Vagina (tissue), 2 donors: Measurements from ENCODE around the gene NEUROD4. TPM values are rescaled to one million over a fixed set of nuclear protein-coding genes. Genes with fewer than 3 reads are reported as not detected.

Experiments used
- DNase-seq, 2 donors: peaks; one replicate each; pipeline ENCODE4 v3.0.0-alpha.2; 2017; ENCODE audit errors: extremely low spot score in 2 of 2
- H3K27ac ChIP-seq: fragments of 200-600 bp; sonication (generic); one replicate; pipeline ENCODE4 v1.5.1; 2019
- H3K27me3 ChIP-seq: fragments of 200-600 bp; sonication (generic); one replicate; pipeline ENCODE4 v1.5.1; 2019
- H3K36me3 ChIP-seq, 2 donors: fragments of 200-600 bp; sonication (generic); one replicate each; pipeline ENCODE4 v1.5.1; 2017 to 2019
- H3K4me1 ChIP-seq: fragments of 200-600 bp; sonication (generic); one replicate; pipeline ENCODE4 v1.5.1; 2019
- H3K4me3 ChIP-seq, 2 donors: fragments of 200-600 bp; sonication (generic); 1 replicate in 1 of 2; 2 replicates in 1 of 2; pipeline ENCODE4 v1.5.1; 2016 to 2019
- H3K9me3 ChIP-seq: fragments of 200-600 bp; sonication (generic); one replicate; pipeline ENCODE4 v1.5.1; 2019
- POLR2A ChIP-seq, 2 donors: fragments of 450-650 bp; IDR thresholded peaks; one replicate each; pipeline ENCODE4 v1.6.1; 2017; ENCODE audit warnings: antibody characterized with exemption in 2 of 2, mild to moderate bottlenecking in 2 of 2, moderate library complexity in 2 of 2
- POLR2AphosphoS5 ChIP-seq, 2 donors: sonication (generic); formaldehyde crosslinking; IDR thresholded peaks; one replicate each; pipeline ENCODE4 v1.9.0; 2017; ENCODE audit warnings: antibody characterized with exemption in 2 of 2, mild to moderate bottlenecking in 2 of 2, low read depth in 1 of 2; ENCODE audit not compliant: insufficient read depth in 1 of 2
- intact Hi-C: fragments of 100-400 bp; cut with DNase I; formaldehyde crosslinking; loops from one replicate; pipeline ENCODE4 v1.15.1; 2023
- total RNA-seq: library from RNA; depleted of rRNA; stranded (reverse); fragments of >200 nt; gene quantifications from one replicate; pipeline ENCODE4 v1.2.3, GENCODE V29; 2016
- TF ChIP-seq, protein P1 (sequence below), 3 experiments: fragments of 450-650 bp in 2 of 3; fragments of 200-600 bp in 1 of 3; sonication (generic) in 1 of 3; IDR thresholded peaks; one replicate each; pipeline ENCODE4 v1.5.1; 2017 to 2019; ENCODE audit warnings: antibody characterized with exemption in 3 of 3, mild to moderate bottlenecking in 2 of 3, moderate library complexity in 2 of 3

Gene NEUROD4
- total RNA-seq, 1 donor from 2014 or later: not detected

DNA sequence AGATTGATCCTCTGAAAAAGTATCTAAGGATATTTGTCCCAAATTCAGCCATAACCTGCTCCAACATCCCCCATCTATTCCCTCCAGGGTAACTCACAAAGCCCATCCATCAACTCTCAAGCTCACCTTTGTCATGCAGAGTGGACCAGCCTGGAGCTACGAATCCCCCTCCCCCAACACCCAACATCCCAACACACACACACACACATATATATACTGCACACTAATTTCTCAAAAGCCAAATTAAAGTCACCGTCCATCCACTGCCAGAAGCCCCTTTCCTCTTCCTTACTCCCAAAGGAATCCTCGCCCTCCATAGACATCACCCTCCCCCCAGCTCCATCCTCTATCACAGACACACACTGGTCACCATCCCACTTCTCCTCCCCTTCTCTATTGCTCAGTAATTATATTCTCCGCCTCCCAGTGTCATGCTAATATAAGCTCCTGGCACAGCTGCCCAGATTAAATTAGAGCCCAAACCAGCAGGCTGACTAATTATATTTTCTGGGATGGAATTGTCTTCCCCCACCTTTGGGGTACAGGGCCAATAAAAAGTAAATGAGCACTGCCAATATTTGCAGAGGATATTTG, 21.7 kb upstream of the NEUROD4 start:
- intact Hi-C loops: no loop called here
- Histone ChIP-seq H3K4me3 (no peak overlapping the region), H3K9me3 (no peaks in the 10 kb centered on the region), H3K27ac (no peak overlapping the region), H3K4me1 (no peaks in the 10 kb centered on the region), H3K36me3 (no peaks in the 10 kb centered on the region), H3K27me3 (no peaks in the 10 kb centered on the region)
- no peak for DNase-seq
- TF ChIP-seq POLR2AphosphoS5 (IDR thresholded peaks at IDR 0.05; ENCODE audit: insufficient read depth in 1 of 2, low read depth in 1 of 2) (no peak), POLR2A (IDR thresholded peaks at IDR 0.05) (no peak)
- TF ChIP-seq, protein P1, sequence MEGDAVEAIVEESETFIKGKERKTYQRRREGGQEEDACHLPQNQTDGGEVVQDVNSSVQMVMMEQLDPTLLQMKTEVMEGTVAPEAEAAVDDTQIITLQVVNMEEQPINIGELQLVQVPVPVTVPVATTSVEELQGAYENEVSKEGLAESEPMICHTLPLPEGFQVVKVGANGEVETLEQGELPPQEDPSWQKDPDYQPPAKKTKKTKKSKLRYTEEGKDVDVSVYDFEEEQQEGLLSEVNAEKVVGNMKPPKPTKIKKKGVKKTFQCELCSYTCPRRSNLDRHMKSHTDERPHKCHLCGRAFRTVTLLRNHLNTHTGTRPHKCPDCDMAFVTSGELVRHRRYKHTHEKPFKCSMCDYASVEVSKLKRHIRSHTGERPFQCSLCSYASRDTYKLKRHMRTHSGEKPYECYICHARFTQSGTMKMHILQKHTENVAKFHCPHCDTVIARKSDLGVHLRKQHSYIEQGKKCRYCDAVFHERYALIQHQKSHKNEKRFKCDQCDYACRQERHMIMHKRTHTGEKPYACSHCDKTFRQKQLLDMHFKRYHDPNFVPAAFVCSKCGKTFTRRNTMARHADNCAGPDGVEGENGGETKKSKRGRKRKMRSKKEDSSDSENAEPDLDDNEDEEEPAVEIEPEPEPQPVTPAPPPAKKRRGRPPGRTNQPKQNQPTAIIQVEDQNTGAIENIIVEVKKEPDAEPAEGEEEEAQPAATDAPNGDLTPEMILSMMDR (IDR thresholded peaks at IDR 0.05): no peak

DNA sequence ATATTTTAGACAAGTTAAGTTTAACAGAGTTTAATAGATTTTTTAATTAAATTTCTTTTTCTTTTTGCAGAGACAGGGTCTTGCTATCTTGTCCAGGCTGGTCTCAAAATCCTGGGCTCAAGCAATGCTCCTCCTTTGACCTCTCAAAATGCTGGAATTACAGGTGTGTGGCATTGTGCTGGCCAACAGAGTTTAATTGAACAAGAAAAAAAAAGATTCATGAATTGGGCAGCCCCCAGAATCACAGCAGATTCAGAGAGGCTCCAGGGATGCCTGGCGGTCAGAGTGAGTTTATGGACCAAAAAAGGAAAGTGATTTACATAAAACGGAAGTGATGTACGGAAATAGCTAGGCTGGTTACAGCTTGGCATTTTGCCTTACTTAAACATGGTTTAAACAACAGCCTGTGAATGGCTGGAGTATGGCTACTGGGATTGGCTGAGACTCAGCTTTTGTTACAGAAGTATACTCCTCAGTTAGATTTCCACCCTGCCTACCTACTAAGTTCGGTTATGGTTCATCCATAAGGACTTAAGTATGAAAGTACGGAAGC, 20.7 kb upstream of the NEUROD4 start:
- no peaks in the 10 kb centered on the region for H3K36me3 ChIP-seq
- H3K27ac ChIP-seq: no peak overlapping the region
- H3K9me3 ChIP-seq: no peaks in the 10 kb centered on the region
- H3K4me1 ChIP-seq: no peaks in the 10 kb centered on the region
- intact Hi-C loops: no loop called here
- DNase-seq: no peak
- no peak overlapping the region for H3K4me3 ChIP-seq
- H3K27me3 ChIP-seq: no peaks in the 10 kb centered on the region
- TF ChIP-seq POLR2A (IDR thresholded peaks at IDR 0.05) (no peak), POLR2AphosphoS5 (IDR thresholded peaks at IDR 0.05; ENCODE audit: insufficient read depth in 1 of 2, low read depth in 1 of 2) (no peak)
- TF ChIP-seq, protein P1 (IDR thresholded peaks at IDR 0.05): no peak

DNA sequence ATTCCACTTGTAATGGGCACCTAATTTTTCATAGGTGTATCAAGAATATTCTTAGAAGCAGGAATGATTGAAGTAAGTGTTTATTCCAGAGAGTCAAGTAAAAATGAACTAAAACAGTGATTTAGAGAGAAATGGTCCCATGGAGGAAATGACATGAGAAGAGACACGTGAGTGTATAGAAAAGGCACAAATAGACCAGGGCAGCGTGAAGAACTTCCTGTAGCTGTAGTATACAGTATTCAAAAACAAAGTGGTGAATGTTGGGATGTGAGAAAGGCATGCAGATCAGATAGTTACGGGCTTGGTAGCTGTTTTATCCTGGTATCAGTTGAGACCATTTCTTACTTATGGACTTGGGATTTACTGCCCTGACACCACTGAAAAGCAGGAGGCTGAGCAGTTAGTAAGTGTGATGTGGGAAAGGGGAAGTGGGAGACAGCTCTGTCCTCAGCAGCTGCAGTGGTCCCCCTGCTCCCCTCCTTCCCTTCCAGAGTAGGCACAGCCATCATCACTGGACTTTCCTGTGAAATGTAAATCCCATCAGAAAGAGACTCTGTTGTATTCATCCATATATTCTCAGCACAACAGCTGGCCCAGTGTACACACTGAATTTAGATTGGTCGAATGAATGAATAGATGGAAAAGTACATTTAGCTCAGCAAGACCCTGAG, 18.4 kb upstream of the NEUROD4 start:
- DNase-seq: no peak
- Histone ChIP-seq H3K9me3 (no peaks in the 10 kb centered on the region), H3K27ac (no peak overlapping the region), H3K27me3 (no peaks in the 10 kb centered on the region), H3K4me3 (no peak overlapping the region), H3K4me1 (no peaks in the 10 kb centered on the region), H3K36me3 (no peaks in the 10 kb centered on the region)
- intact Hi-C loops: loop anchor here (10.0 kb wide), 1 partner anchor 63 kb away; no protein-coding TSS in a partner anchor
- TF ChIP-seq POLR2A (IDR thresholded peaks at IDR 0.05) (no peak), POLR2AphosphoS5 (IDR thresholded peaks at IDR 0.05; ENCODE audit: insufficient read depth in 1 of 2, low read depth in 1 of 2) (no peak)
- TF ChIP-seq, protein P1 (IDR thresholded peaks at IDR 0.05): no peak

DNA sequence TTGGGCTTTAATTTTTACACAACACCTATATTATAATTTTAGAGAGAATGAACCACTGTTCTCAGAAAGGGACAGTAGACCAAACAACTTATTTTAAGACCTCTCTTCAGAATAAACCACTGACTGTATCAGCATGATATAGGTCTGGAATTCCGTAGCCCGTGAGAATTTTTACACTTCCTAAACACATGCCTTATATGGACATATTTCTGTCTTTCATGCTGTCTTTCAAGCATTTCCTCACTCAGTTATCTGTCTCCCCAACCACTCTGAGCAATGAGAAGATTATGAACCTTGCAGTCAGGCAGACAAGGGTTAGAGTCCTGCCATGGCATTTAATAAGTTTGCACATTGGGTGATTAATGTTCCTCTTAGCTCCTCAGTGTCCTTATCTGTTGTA, 17.4 kb upstream of the NEUROD4 start:
- Histone ChIP-seq H3K4me3 (no peak overlapping the region), H3K27me3 (no peaks in the 10 kb centered on the region), H3K36me3 (no peaks in the 10 kb centered on the region), H3K4me1 (no peaks in the 10 kb centered on the region), H3K9me3 (no peaks in the 10 kb centered on the region), H3K27ac (no peak overlapping the region)
- DNase-seq: no peak
- intact Hi-C loops: loop anchor here (10.0 kb wide), 1 partner anchor 62 kb away; no protein-coding TSS in a partner anchor
- TF ChIP-seq, protein P1 (IDR thresholded peaks at IDR 0.05): no peak
- no peak for TF ChIP-seq POLR2AphosphoS5 (IDR thresholded peaks at IDR 0.05; ENCODE audit: insufficient read depth in 1 of 2, low read depth in 1 of 2)
- TF ChIP-seq POLR2A (IDR thresholded peaks at IDR 0.05): no peak
